Spleen (tissue), 11 donors: ENCODE measurements around the gene SLAMF7. TPM values are rescaled to one million over a fixed set of nuclear protein-coding genes. Genes with fewer than 3 reads are reported as not detected.

Source experiments
- DNase-seq: peaks from one replicate; pipeline ENCODE4 v3.0.0-alpha.2; 2020
- H3K27ac ChIP-seq, 8 donors: fragments of 200-600 bp; sonication (generic) in 7 of 8; 1 replicate in 4 of 8; 2 replicates in 4 of 8; pipeline versions ENCODE4 v1.5.0 to v1.8.0; 2016 to 2021; ENCODE audit warnings: inconsistent platforms in 4 of 8, mild to moderate bottlenecking in 4 of 8, moderate library complexity in 1 of 8
- H3K27me3 ChIP-seq, 7 donors: fragments of 200-600 bp; sonication (generic) in 6 of 7; replicated peaks in 1 of 7; 1 replicate in 4 of 7; 2 replicates in 3 of 7; pipeline versions ENCODE4 v1.5.0 to v1.8.0; 2016 to 2021; ENCODE audit warnings: inconsistent platforms in 3 of 7, mild to moderate bottlenecking in 1 of 7
- H3K36me3 ChIP-seq, 6 donors: fragments of 200-600 bp; sonication (generic) in 5 of 6; 1 replicate in 4 of 6; 2 replicates in 2 of 6; pipeline versions ENCODE4 v1.5.0 to v1.8.0; 2016 to 2021; ENCODE audit warnings: inconsistent platforms in 2 of 6
- H3K4me1 ChIP-seq, 6 donors: fragments of 200-600 bp; sonication (generic) in 5 of 6; 1 replicate in 3 of 6; 2 replicates in 3 of 6; pipeline versions ENCODE4 v1.5.0 to v1.8.0; 2016 to 2021; ENCODE audit warnings: inconsistent platforms in 3 of 6
- H3K4me3 ChIP-seq, 8 donors: fragments of 200-600 bp; sonication (generic) in 7 of 8; 1 replicate in 4 of 8; 2 replicates in 4 of 8; pipeline versions ENCODE4 v1.5.0 to v1.8.0; 2016 to 2021; ENCODE audit warnings: inconsistent platforms in 4 of 8, mild to moderate bottlenecking in 4 of 8, moderate library complexity in 2 of 8
- H3K9me3 ChIP-seq, 8 donors: fragments of 200-600 bp; sonication (generic) in 7 of 8; 1 replicate in 4 of 8; 2 replicates in 4 of 8; pipeline versions ENCODE4 v1.5.0 to v1.8.0; 2016 to 2021; ENCODE audit warnings: inconsistent platforms in 4 of 8
- CTCF ChIP-seq, 11 experiments: fragments of 200-600 bp in 7 of 11; fragments of 450-650 bp in 4 of 11; sonication (generic) in 4 of 11; IDR thresholded peaks in 8 of 11; conservative IDR thresholded peaks in 3 of 11; 1 replicate in 7 of 11; 2 replicates in 4 of 11; pipeline versions ENCODE4 v1.4.0 to v1.8.0; 2016 to 2021; ENCODE audit warnings: antibody characterized with exemption in 11 of 11, inconsistent platforms in 4 of 11, mild to moderate bottlenecking in 1 of 11
- POLR2A ChIP-seq, 3 donors: fragments of 450-650 bp; IDR thresholded peaks; one replicate each; pipeline ENCODE4 v1.5.1; 2017; ENCODE audit warnings: antibody characterized with exemption in 3 of 3, mild to moderate bottlenecking in 1 of 3
- POLR2AphosphoS5 ChIP-seq, 3 donors: sonication (generic); formaldehyde crosslinking; IDR thresholded peaks; one replicate each; pipeline ENCODE4 v1.5.1; 2017; ENCODE audit warnings: antibody characterized with exemption in 3 of 3
- WGBS, 5 donors: extraction: QIAGEN DNeasy Blood & Tissue Kit in 3 of 5; methylation state at CpG; one replicate each; pipeline versions ENCODE4 v1.1.5 to v1.1.7; 2013 to 2018; 5-methylcytosine and 5-hydroxymethylcytosine counted together
- intact Hi-C: fragments of 100-400 bp; cut with DNase I; formaldehyde crosslinking; loops from one replicate; pipeline ENCODE4 v1.15.0; 2023; ENCODE audit warnings: low total_unique reads
- polyA plus RNA-seq, 3 donors: library from polyadenylated mRNA; stranded (reverse); fragments of 200-250 nt; gene quantifications; one replicate each; pipeline ENCODE4 v1.2.1, GENCODE V29; 2013
- total RNA-seq, 7 donors: library from RNA; depleted of rRNA in 3 of 7; stranded (reverse); fragments of >200 nt in 3 of 7; fragmentation: NEBNext Ultra II Directional in 4 of 7; extraction: Animal tissue kit (Norgen Biotek cat#: 25700) in 4 of 7; gene quantifications; one replicate each; pipeline versions ENCODE4 v1.1.0 to v1.2.1, GENCODE V29; 2016 to 2021
- donor health status: healthy with polysubstance abuse.
- donor health status: DM: no; HTN: no; CAD: no; lungs with moderate emphysema.
- donor health status: DM: no; HTN: no; CAD: no.
- donor health status: Bipolar disorder and iron deficiency.
- donor health status: healthy.
- donor health status: DM: no; HTN: no; CAD: no.
- donor health status: DM: yes; HTN: yes; CAD: no.

Gene SLAMF7
- total and polyA plus RNA-seq, 10 donors, result 12.5 to 134 (median 41.8) TPM

GRCh38 chr1:160720356-160721085, 18.5 kb upstream of the SLAMF7 start:
- no peaks in the 10 kb centered on the region for H3K27me3 ChIP-seq
- no peaks in the 10 kb centered on the region for H3K9me3 ChIP-seq
- H3K27ac ChIP-seq, result peak overlapping the region in 1 of 8 donors; percentile 29
- no peak overlapping the region for H3K4me3 ChIP-seq
- DNase-seq, result no peak
- peaks cover 0 to 59% (median 11%) of the 10 kb centered on the region in 6 donors for H3K4me1 ChIP-seq
- no peak for TF ChIP-seq POLR2A (IDR thresholded peaks at IDR 0.05)
- TF ChIP-seq POLR2AphosphoS5 (IDR thresholded peaks at IDR 0.05), result no peak
- TF ChIP-seq CTCF (IDR thresholded peaks at IDR 0.05 in 8 of 11, conservative IDR thresholded peaks at IDR 0.05 in 3 of 11), result no peak
- no peaks in the 10 kb centered on the region for H3K36me3 ChIP-seq
- 90 to 94% (median 93%) methylated on average over 3 of the region's 3 CpGs for WGBS, 5 donors
- intact Hi-C loops, result loop anchor here (10.0 kb wide), 2 partner anchors 104 to 234 kb away; partner anchors contain the start of gene ITLN2

GRCh38 chr1:160721473-160721872, 17.6 kb upstream of the SLAMF7 start:
- no peaks in the 10 kb centered on the region for H3K9me3 ChIP-seq
- no peak for TF ChIP-seq POLR2AphosphoS5 (IDR thresholded peaks at IDR 0.05)
- no peak for TF ChIP-seq CTCF (IDR thresholded peaks at IDR 0.05 in 8 of 11, conservative IDR thresholded peaks at IDR 0.05 in 3 of 11)
- no peak for TF ChIP-seq POLR2A (IDR thresholded peaks at IDR 0.05)
- H3K36me3 ChIP-seq, result no peaks in the 10 kb centered on the region
- intact Hi-C loops, result loop anchor here (10.0 kb wide), 2 partner anchors 103 to 233 kb away; partner anchors contain the start of gene ITLN2
- H3K27ac ChIP-seq, result no peak overlapping the region
- H3K4me1 ChIP-seq, result peaks cover 0 to 68% (median 16%) of the 10 kb centered on the region in 6 donors
- H3K4me3 ChIP-seq, result no peak overlapping the region
- DNase-seq, result no peak
- H3K27me3 ChIP-seq, result no peaks in the 10 kb centered on the region

GRCh38 chr1:160722726-160723125, 16.3 kb upstream of the SLAMF7 start:
- Histone ChIP-seq H3K36me3 (no peaks in the 10 kb centered on the region), H3K4me3 (peak overlapping the region in 1 of 8 donors; percentile 4), H3K27me3 (no peaks in the 10 kb centered on the region), H3K27ac (peak overlapping the region in 1 of 8 donors; percentile 25), H3K9me3 (no peaks in the 10 kb centered on the region), H3K4me1 (peaks cover 0 to 75% (median 24%) of the 10 kb centered on the region in 6 donors)
- TF ChIP-seq POLR2AphosphoS5 (IDR thresholded peaks at IDR 0.05), result no peak
- TF ChIP-seq POLR2A (IDR thresholded peaks at IDR 0.05), result no peak
- no peak for TF ChIP-seq CTCF (IDR thresholded peaks at IDR 0.05 in 8 of 11, conservative IDR thresholded peaks at IDR 0.05 in 3 of 11)
- 51 to 64% (median 56%) methylated on average over 10 of the region's 10 CpGs for WGBS, 5 donors
- DNase-seq, result no peak
- intact Hi-C loops, result loop anchor here (10.0 kb wide), 2 partner anchors 102 to 232 kb away; partner anchors contain the start of gene ITLN2

GRCh38 chr1:160723332-160723731, 15.7 kb upstream of the SLAMF7 start:
- DNase-seq, result no peak
- intact Hi-C loops, result loop anchor here (10.0 kb wide), 2 partner anchors 101 to 231 kb away; partner anchors contain the start of gene ITLN2
- Histone ChIP-seq H3K27me3 (no peaks in the 10 kb centered on the region), H3K4me3 (no peak overlapping the region), H3K9me3 (no peaks in the 10 kb centered on the region), H3K27ac (peak overlapping the region in 1 of 8 donors; percentile 25), H3K4me1 (peaks cover 0 to 73% (median 24%) of the 10 kb centered on the region in 6 donors), H3K36me3 (no peaks in the 10 kb centered on the region)
- TF ChIP-seq POLR2AphosphoS5 (IDR thresholded peaks at IDR 0.05), result no peak
- TF ChIP-seq CTCF (IDR thresholded peaks at IDR 0.05 in 8 of 11, conservative IDR thresholded peaks at IDR 0.05 in 3 of 11), result no peak
- no peak for TF ChIP-seq POLR2A (IDR thresholded peaks at IDR 0.05)
- WGBS, 5 donors, result 81 to 91% (median 83%) methylated on average over 2 of the region's 2 CpGs
